C1 segment of cervical spinal cord (tissue), 14 donors: Measurements from ENCODE around the gene FBXL17.

Source experiments
- DNase-seq, 14 donors: peaks; one replicate each; lab custom pipeline; 2025; lab: John Stamatoyannopoulos, UW

Gene FBXL17

DNA sequence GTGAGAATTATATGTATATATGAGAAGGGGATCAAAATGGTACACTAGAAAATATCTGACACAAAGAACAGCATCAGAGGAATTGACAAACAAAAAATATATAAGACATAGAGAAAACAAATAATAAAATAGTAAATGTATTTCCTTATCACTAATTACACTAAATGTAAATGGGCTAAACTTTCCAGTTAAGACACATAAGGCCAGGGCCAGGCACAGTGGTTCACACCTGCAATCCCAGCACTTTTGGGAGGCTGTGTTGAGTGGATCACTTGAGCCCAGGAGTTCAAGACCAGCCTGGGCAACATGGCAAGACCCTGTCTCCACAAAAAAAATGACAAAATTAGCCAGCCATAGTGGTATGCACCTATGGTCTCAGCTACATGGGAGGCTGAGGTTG is 8.5 kb downstream of the FBXL17 start:
- DNase-seq, result no peak

DNA sequence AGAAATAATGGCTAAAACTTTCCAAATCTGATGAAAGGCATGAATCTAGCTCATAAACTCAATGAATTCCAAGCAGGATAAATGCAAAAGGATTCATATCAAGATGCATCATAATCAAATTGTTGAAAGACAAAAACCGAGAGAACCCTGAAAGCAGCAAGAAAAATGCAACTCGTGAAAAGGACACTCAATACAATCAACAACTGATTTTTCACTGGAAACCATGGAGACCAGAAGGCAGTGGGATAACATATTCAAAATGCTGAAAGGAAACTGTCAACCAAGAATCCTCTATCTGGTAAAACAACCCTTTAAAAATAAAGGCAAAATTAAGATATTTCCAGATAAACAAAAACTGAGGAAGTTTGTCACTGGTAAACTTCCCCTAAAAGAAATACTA is 9.5 kb downstream of the FBXL17 start:
- no peak for DNase-seq

DNA sequence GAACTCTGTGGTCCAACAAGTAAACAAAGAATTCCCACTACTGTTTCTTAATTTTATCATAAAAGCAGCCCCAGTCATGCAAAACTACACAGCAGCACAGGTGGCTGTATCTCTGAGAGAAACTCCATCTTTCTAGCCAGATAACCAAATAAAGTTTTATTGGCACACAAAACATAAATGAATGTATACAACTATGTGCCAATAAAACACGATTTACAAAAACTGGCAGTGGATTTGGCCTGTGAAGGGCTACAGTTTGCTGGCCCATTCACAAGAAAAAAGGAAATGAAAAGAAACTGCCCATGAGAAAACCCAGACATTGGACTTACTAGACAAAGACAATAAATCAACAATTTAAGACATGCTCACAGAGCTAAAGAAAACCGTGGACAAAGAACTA is 10.6 kb downstream of the FBXL17 start:
- no peak for DNase-seq

- DNase-seq, result no peak
Measured at GRCh38 chr5:108369167-108369566, 12.7 kb downstream of the FBXL17 start.

GRCh38 chr5:108367679-108368334 is 14.1 kb downstream of the FBXL17 start:
- DNase-seq, result no peak

GRCh38 chr5:108366500-108366899 is 15.4 kb downstream of the FBXL17 start:
- DNase-seq, result no peak

DNA sequence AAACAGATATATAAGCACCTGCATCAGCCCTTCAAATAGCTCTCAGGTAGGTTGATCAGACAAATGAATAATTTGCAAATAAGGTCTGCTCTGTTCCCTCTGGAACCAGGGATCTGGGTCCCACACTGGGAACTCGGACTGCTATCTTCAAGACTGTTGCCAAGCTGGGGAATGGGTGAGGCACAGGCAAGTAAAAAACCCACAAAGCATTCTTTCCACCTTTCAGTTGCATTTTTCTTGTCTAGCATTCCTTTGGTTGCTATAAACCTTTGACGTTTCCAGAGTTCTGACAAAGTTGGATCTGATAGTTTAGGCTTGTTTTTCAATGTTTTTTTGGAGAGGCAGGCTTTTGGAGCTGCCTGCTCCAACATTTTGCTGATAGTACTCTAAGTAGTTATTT is 20.1 kb downstream of the FBXL17 start:
- DNase-seq, result no peak

- DNase-seq, result no peak
Measured at GRCh38 chr5:108361239-108361638, 20.7 kb downstream of the FBXL17 start.

- no peak for DNase-seq
Measured at GRCh38 chr5:108360280-108360679, 21.6 kb downstream of the FBXL17 start.

DNA sequence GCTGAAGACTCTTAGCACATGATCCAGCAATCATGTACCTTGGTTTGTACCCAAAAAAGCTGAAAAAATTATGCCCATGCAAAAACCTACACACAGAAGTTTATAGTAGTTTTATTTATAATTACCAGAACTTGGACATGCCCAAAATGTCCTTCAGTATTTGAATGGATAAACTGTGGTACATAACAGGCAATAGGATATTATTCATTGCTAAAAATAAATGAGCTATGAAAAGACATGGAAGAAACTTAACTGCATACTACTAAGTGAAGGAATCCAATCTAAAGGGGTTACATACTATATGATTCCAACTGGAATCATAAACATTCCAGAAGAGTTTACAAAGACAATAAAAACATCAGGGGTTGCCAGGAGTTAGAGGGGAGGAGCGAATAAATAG is 25.6 kb downstream of the FBXL17 start:
- no peak for DNase-seq

DNA sequence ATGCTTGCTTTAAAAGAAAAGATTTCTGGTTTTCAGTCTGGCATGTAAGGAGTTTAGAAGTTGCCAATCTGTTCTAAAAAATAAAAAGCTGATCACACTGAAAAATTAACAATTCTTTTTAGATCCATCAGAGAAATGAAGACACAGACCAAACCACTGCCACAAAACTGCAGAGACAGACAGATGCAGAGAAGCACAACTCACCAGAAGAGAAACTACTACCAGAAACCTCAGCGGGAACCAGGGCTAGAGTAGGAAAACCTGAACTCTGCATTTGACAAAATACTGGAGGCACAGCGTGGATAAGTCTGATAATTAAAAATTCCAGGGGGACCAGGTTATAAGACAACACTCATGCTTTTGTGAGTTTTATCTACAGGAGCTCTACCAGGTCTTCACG is 28.8 kb downstream of the FBXL17 start:
- DNase-seq, result no peak

DNA sequence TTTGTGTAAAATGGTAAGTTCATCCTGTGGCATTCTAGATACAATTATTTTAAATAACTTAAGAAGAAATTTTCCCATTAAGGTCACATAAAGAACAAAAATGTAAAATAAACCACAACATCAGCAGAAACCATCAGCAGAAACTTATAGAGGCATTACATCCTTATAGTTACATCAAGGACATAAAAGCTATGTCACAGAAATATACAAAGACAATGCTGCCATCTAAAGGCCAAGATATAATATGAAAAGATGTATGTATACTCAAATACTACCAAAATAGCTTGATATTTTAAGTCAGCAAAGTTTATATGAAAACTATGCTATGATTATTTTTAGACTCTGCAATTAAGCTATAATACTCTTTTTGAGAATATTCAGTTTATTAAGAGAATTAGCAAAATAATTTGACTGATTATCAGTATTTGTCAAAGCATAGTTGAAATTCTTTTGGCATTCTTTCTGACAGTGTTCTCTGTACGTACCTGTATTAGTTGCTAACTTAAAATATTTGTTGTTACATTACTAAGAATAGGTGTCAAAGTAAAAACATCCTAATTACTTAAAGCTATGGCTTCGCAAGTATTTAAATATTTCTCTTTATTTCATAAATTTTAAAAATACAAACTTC is 36.2 kb downstream of the FBXL17 start:
- DNase-seq, result peak in 1 of 14 donors; percentile 6

- no peak for DNase-seq
Measured at GRCh38 chr5:108344103-108344822, 37.6 kb downstream of the FBXL17 start.

DNA sequence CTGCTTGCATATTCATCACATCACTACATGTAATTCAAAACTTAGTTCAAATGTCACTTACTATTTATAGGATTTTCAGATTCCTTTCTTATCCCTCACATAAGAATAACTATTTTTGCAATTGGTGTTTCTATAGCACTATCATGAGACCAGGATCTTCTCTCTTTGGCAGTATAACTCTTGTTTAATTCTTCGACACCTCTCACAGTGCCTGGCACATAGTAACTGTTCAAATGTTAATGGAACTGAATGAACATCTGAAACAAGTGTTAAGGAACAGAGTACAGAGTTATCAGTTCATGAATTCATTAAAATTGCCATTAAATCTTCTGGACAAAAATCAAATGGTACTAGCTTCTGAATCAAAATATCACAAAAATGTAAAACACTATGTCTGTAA is 40.0 kb downstream of the FBXL17 start:
- no peak for DNase-seq

- DNase-seq, result no peak
Measured at GRCh38 chr5:108340131-108340530, 41.8 kb downstream of the FBXL17 start.

- DNase-seq, result no peak
Measured at GRCh38 chr5:108339220-108339619, 42.7 kb downstream of the FBXL17 start.

DNA sequence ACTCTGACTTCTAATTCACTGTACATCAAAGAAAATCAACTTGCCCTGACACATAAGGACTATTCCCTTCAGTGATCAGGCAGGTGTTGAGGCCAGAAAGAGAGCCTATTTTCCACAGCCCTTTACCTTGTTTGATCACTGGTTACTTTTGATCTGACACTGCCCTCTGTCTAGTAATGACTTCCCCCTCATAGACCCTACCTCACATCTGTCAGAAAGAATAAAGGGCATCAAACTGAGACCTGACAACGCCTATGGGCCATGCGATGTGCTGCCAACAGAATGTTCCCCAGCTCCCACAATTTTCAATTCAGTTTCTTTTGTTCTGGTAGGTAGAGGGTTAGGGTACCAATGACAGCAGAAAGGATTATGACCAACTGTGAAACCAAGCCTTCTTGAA is 47.7 kb downstream of the FBXL17 start:
- no peak for DNase-seq

- DNase-seq, result no peak
Measured at GRCh38 chr5:108326982-108327381, 54.9 kb downstream of the FBXL17 start.

- DNase-seq, result no peak
Measured at GRCh38 chr5:108324886-108325285, 57.0 kb downstream of the FBXL17 start.

GRCh38 chr5:108321341-108321740 is 60.6 kb downstream of the FBXL17 start:
- DNase-seq, result no peak

- no peak for DNase-seq
Measured at GRCh38 chr5:108320231-108320630, 61.7 kb downstream of the FBXL17 start.

- no peak for DNase-seq
Measured at GRCh38 chr5:108315829-108316228, 66.1 kb downstream of the FBXL17 start.

DNA sequence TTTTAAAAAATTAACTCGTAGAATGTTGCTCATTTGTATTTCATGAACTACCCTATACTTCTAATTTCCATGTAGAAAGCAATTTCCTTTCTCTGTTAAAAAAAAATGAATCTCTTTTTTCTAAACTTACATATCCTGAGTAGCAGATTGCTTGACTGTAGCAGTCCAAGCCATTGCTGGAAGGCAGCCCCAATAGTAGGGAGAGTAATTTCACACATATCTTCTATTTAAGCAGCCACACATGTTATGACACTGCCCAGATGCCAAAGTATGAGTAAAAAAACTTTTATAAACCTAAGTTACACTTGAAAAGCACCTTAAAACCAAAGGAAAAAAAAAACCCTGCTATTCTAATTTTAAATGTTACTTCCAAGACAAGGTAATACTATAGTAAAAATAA is 69.6 kb downstream of the FBXL17 start:
- DNase-seq, result no peak
